GM20000 (cell line): Measurements from ENCODE around the gene KDM4B.

Experiments
- DNase-seq: peaks from one replicate; pipeline ENCODE4 v3.0.0; 2012; ENCODE audit warnings: low spot score
- CTCF ChIP-seq: IDR thresholded peaks from 2 replicates; pipeline ENCODE4 v1.5.1; 2012; ENCODE audit warnings: mild to moderate bottlenecking, control low read depth; ENCODE audit errors: extremely low read depth, missing control alignments

The KDM4B gene

DNA sequence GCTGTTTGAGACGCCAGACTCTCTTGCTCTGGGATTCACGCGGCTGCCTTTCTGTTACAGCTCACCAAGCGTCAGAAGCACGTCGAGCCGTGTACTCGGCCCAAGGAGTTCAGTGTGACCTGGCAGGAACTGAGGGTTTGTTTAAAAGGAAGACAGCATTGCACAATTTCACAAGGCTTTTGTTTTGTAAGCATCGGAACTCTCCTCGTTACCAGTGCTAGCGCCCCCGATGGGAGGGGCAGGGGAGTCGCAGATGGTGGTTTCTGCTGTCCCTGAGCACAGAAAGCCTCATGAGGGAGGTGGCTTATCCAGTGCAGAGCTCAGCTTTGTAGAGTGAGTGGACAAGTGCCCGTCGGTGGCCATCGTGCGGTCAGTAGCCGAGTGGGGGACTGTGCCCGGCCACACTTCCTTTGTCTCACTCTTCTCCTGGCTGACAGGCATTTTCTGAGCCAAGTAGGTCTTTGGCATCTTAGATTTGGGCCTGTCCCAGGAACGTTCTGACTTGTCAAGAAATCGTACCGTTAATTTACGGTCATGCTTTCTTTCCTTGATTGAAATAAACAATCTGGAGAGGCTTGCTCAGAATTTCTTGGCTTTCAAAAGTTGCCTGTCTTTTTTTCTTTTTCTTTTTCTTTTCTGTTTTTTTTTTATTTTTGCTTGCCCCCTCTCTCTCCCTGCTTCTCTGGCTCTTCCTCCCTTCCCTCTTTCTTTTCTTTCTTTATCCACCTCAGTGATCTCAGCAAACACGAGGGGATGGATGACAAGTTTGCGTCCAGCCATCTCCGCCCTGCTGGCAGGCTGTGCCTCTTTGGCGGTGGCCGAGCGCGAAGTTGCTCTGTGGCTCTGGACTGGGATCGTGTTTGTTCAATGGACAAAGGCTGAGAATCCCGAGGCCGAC, 7.7 kb downstream of the KDM4B start:
- TF ChIP-seq CTCF: peak; percentile 26
- peak; percentile 64 for DNase-seq

DNA sequence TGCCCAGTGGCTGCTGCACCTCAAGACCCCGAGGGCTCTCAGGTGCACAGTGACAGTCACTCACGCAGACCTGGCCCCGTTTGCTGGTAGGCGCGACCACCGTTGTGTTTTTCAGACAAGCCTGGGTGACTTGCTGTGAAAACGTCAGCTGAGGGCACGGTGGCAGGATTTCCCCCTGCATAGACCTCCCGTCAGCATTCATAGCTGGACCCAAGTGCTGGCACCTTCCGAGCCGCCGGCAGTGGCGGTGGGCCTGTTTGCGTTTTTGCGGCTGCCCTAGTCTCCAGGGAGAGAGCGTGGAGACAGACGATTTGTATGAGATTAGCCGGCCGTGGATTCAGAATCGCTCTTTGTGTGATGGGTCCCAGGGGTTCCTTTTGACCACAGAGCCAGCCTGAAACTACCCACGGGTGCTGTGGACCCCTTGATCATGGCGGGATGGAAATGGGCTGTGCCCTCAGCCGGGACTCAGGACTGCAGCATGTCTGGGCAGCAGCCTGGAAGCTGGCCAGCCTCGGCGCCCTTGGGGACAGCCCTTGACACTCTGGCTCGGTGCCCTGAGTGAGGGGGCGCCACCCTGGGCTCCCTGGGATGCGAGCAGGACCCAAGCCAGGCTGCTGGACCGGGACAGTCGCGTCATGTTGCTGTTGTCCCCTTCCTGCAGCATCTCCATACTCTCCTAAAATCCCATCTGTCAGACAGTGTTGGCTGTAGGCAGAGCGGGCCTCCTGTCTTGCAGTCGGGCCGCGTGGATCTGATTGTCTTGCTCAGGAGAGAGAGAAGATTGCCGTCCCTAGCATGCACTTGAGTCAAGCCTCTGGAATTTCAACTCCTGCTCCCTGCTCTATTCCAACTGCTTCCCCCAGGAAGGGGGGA, 8.6 kb downstream of the KDM4B start:
- DNase-seq: no peak
- no peak for TF ChIP-seq CTCF

- TF ChIP-seq CTCF: no peak
- DNase-seq: no peak
Observed at GRCh38 chr19:4979211-4979807, 10.4 kb downstream of the KDM4B start.

DNA sequence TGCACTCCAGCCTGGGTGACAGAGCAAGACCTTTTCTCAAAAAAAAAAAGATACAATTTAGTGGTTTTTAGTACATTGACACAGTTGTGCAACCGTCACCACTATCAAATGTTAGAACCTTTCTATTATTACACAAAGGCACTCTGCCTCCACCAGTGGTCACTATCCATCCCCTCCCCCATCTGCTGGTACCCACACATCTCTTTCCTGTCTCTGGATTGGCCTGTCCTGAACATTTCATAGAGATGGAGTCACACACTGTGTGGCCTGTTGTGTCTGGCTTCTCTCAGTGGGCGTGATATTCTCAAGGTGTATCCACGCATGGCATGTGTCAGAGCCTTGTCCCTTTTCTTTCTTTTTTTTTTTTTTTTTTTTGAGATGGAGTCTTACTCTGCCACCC, 11.2 kb downstream of the KDM4B start:
- no peak for DNase-seq

GRCh38 chr19:4980838-4981680, 12.1 kb downstream of the KDM4B start:
- DNase-seq: no peak
- TF ChIP-seq CTCF: no peak

More for the DNA sequence above, 11.2 kb downstream of the KDM4B start:
- no peak for TF ChIP-seq CTCF

DNA sequence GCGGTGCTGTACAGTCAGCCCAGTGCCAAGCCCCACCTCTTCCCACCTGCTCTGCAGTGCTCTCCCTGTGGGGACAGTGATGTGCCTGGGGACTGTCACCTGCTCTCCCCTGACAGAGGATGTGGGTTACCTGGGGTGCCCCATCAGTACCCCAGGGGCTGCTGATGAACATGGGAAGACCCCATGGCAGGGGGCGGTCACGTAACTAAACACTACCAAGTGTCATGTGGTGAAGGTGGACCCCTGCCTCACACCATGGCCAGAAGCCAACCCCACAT, 12.7 kb downstream of the KDM4B start:
- no peak for DNase-seq
- no peak for TF ChIP-seq CTCF
